Astrocyte of the cerebellum (primary cell): Measurements from ENCODE around the gene LINC01488.

Experiments used
- DNase-seq: peaks from one replicate; pipeline ENCODE4 v3.0.0-alpha.2; 2011; ENCODE audit warnings: low read depth
- H3K4me3 ChIP-seq: 2 replicates; pipeline ENCODE4 v1.5.1; 2011; ENCODE audit warnings: mild to moderate bottlenecking, low read depth, low read length, moderate library complexity
- in situ Hi-C: cut with HindIII; loops from 2 replicates; pipeline ENCODE4 v1.10.0; 2017; ENCODE audit warnings: low sequenced_read_pairs
- TF ChIP-seq, protein P1 (sequence below): IDR thresholded peaks from 2 replicates; pipeline ENCODE4 v1.5.1; 2012; ENCODE audit warnings: low read length, low read depth, moderate library complexity, mild to moderate bottlenecking; ENCODE audit errors: missing control alignments

The LINC01488 gene

DNA sequence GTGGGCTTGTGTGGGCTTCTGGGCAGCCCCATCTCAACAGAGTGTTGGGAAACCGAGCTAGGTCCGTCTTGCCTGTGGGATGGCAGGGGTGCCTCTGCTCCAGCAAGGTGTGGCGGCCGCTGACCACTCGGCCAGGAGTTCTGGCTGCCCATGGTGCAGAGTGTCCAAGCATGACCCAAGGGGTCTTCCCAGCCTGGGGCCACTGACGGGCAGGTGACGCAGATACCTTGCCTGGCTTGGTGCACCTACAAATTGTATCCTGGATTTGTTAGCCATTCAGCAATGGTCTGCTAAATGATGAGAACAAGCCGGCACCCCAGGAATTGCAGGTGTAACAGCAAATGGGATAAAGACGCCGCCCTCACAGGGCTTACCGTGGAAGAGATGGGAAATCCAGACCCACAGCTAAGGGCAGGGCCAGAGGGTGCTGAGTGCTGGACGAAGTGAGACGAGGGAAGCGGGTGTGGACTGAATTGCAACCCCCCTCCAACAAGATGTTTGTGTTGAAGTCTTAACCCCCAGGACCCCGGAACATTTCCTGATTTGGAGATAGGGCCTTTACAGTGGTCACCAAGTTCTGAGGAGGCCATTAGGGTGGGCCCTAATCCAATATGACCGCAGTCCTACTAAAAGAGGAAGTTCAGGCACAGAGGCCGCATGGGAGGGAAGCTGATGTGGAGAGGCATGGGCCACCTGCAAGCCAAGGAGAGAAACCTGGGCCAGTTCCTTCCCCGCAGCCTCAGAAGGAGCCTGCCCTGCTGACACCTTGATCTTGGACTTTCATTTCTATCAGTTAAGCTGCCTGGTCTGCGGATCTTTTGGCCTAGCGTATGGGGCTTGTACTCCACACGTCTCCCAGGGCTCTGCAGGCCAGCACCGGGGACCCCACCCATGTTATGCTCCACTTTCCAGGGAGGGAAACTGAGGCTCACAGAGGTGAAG is 45.2 kb upstream of the LINC01488 start:
- in situ Hi-C loops, result no loop called here
- DNase-seq, result no peak
- H3K4me3 ChIP-seq, result no peak overlapping the region
- TF ChIP-seq, protein P1, sequence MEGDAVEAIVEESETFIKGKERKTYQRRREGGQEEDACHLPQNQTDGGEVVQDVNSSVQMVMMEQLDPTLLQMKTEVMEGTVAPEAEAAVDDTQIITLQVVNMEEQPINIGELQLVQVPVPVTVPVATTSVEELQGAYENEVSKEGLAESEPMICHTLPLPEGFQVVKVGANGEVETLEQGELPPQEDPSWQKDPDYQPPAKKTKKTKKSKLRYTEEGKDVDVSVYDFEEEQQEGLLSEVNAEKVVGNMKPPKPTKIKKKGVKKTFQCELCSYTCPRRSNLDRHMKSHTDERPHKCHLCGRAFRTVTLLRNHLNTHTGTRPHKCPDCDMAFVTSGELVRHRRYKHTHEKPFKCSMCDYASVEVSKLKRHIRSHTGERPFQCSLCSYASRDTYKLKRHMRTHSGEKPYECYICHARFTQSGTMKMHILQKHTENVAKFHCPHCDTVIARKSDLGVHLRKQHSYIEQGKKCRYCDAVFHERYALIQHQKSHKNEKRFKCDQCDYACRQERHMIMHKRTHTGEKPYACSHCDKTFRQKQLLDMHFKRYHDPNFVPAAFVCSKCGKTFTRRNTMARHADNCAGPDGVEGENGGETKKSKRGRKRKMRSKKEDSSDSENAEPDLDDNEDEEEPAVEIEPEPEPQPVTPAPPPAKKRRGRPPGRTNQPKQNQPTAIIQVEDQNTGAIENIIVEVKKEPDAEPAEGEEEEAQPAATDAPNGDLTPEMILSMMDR, result no peak

GRCh38 chr11:69437001-69437875 is 44.2 kb upstream of the LINC01488 start:
- TF ChIP-seq, protein P1, result no peak
- DNase-seq, result no peak
- in situ Hi-C loops, result no loop called here
- no peak overlapping the region for H3K4me3 ChIP-seq

DNA sequence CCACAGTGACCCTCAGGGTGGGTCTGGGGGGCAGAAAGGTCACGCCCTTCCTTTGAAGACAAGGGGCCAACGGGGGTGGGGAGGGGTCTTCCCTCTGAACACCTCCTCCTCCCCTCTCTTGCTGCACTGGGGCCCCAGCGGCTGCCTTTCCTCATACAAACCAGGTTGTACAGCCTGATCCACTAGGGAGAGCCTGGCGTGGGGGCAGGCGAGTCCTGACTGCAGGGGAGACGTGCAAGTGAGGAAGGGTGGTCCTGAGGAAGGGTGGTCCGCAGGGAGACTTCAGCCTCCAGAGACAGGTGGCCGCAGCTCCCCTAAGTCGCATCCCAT is 43.6 kb upstream of the LINC01488 start:
- TF ChIP-seq, protein P1, result no peak
- H3K4me3 ChIP-seq, result no peak overlapping the region
- in situ Hi-C loops, result no loop called here
- no peak for DNase-seq

DNA sequence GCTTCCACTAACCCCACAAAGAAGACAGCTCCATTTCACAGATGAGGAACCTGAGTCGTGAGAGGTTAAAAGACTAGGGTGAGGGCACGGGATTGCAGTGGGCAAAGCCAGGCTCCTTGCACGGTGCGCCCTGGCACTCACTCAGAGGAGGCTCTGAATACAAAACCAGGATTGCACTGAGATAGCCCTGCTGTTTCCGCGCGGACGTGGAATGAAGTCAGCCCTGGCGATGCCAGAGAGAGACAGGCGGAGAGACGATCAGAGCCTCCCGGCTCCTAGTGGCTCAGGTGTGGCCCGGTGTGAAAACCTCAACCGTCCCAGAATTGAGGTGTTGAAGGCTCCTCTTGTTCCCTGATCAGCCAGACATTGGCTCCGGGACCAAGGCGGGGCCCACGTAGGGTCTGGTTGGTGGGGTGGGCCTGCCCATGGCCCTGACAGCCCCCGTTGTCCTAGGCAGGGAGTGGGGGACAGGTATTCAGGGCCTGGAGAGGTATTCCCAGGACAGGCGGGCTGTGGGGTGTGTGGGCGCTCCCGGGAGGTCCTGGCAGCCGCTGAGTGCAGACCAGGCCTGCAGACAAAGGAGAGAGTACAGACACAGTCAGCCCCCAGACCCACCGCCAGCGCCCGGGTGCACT is 43.1 kb upstream of the LINC01488 start:
- H3K4me3 ChIP-seq, result no peak overlapping the region
- DNase-seq, result no peak
- in situ Hi-C loops, result no loop called here
- TF ChIP-seq, protein P1, result no peak

- in situ Hi-C loops, result no loop called here
- DNase-seq, result no peak
- no peak overlapping the region for H3K4me3 ChIP-seq
- TF ChIP-seq, protein P1, result no peak
Measured at GRCh38 chr11:69439127-69439526, 42.3 kb upstream of the LINC01488 start.
